ENCODE results near the gene FAM222B. TPM values are rescaled to one million over a fixed set of nuclear protein-coding genes. Genes with fewer than 3 reads are reported as not detected.
A peak's percentile ranks its signal among the peaks of the same experiment; 100 is the strongest.

Gene FAM222B
- total and polyA plus RNA-seq, 2 of the 4 experiments (the other 2 are of a cell fraction), result 2.5 to 10.8 TPM

DNA sequence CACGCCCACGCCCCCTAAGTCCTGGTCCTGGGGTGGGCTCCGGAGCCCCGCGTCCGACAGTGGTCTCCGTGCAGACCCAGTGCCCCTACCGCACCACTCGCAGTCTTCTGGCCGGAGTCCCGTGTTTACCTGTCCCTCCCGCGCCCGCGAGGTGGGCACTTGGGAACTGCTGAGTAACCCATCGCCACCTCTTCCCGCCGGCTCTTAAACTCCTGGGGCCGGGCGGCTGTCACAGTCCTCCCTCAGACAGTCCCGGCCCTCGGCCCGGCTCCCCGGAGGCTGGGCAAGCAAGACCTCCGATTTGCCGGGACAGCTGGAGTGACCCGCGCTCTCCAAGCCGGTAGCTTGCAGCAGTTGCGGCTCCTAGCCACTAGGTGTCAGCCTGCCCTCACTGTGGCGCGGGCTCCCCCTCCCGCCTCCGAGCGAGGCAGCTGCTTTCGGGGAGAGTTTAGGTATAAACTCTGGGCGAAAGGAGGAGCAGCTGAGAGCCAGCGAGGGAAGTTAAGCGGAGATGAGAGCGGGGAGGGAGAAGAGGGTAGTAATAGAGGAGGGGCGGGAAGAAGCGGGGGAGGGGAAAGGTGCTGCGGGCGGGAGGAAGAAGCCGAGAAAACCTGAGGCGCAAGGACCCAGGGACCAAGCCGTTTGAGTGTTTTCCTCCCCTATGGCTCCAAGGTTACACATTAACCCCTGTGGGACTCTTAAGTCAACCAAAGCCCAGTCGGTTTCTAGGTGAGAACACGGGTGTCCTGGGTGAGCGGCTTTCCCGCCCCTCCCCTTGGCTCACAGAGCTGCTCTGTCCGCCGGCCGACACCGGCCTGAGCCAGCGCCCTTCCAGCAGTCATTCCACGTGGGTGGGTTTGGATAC, 115.7 kb downstream of the FAM222B start:
- Histone ChIP-seq H3K4ac (ENCODE audit: low read depth, low read length) (peak overlapping the region; percentile 55), H3K4me1 (ENCODE audit: control insufficient read depth, insufficient read depth, low read length) (peaks cover 12% of the 10 kb centered on the region), H2BK120ac (ENCODE audit: low read depth, low read length) (0 out of 2 replicates have a peak overlapping the region, but pooled peaks have one; percentile 23), H3K79me1 (ENCODE audit: low read depth in 1 of 2, low read length in 2 of 2) (peaks cover 10 to 38% of the 10 kb centered on the region in 2 experiments; a peak in 3 of 4 replicates), H4K5ac (ENCODE audit: low read depth, low read length) (no peak overlapping the region), H3K56ac (ENCODE audit: extremely low read depth, insufficient read depth, low read length) (0 out of 2 replicates have a peak overlapping the region, but pooled peaks have one; percentile 29), H3K23ac (ENCODE audit: low read depth, low read length) (peak overlapping the region; percentile 79), H3K9ac (ENCODE audit: low read depth, low read length) (peak overlapping the region; percentile 52), H2BK5ac (ENCODE audit: low read depth, low read length, poor library complexity, severe bottlenecking) (peak overlapping the region; percentile 22), H3K27ac (ENCODE audit: insufficient read depth, low read length) (peak overlapping the region; percentile 61), H3K14ac (replicated peaks; ENCODE audit: low read depth, low read length) (0 out of 2 replicates have a peak overlapping the region, but pooled peaks have one; percentile 43), H4K8ac (ENCODE audit: low read depth in 2 of 2, low read length in 2 of 2) (peak overlapping the region; percentile 44 to 59; a peak in 2 of 4 replicates), H3K27me3 (ENCODE audit: control insufficient read depth, insufficient read depth, low read length) (no peaks in the 10 kb centered on the region), H3K9me1 (ENCODE audit: insufficient read depth, low read length) (no peaks in the 10 kb centered on the region), H3K4me3 (ENCODE audit: insufficient read depth, low read depth, low read length) (peak overlapping the region; percentile 71), H3K18ac (ENCODE audit: low read depth, low read length) (no peak overlapping the region), H2BK20ac (ENCODE audit: low read depth, low read length) (no peak overlapping the region), H2AK9ac (replicated peaks; ENCODE audit: low read depth, low read length, poor library complexity) (peak overlapping the region; percentile 94), H3K9me3 (ENCODE audit: control insufficient read depth, insufficient read depth, low read length) (no peaks in the 10 kb centered on the region), H4K20me1 (ENCODE audit: insufficient read depth, low read length) (peaks cover 32% of the 10 kb centered on the region), H2BK15ac (ENCODE audit: low read depth, low read length) (no peak overlapping the region), H2AK5ac (ENCODE audit: low read depth, low read length) (peak overlapping the region; percentile 13; the same call in 1 of the 2 replicates), H3K4me2 (ENCODE audit: low read depth, low read length) (peak overlapping the region; percentile 82), H2AFZ (replicated peaks; ENCODE audit: low read length, poor library complexity) (peak overlapping the region; percentile 96), H3K36me3 (ENCODE audit: control insufficient read depth, insufficient read depth, low read length) (peaks cover 27% of the 10 kb centered on the region), H4K91ac (ENCODE audit: insufficient read depth, low read depth, low read length) (peak overlapping the region; percentile 52; the same call in 1 of the 2 replicates)
- DNase-seq (peak; percentile 90), ATAC-seq (ENCODE audit: low read depth) (peak; percentile 63)
- ChIA-PET CTCF (interaction anchor here (0.6 to 4.0 kb wide), 30 partner anchors 8 to 530 kb away, joined by 3 to 60 read pairs (median 5); partner anchors contain the start of genes BLTP2, FLOT2 and TRAF4), POLR2A (ENCODE audit: unreplicated experiment) (interaction anchor here (0.6 to 1.2 kb wide), 6 partner anchors 17 to 223 kb away, joined by 3 to 6 read pairs (median 3); partner anchors contain the start of gene TRAF4)
- BruUV-seq (replicated peaks), result no TSS peak
- dilution Hi-C loops (cut with HindIII; ENCODE audit: low sequenced_read_pairs, unreplicated experiment), result no loop called here
- WGBS, 2 experiments (ENCODE audit: extremely low coverage in 2 of 2, insufficient read length in 1 of 2), result 0% methylated on average over 25 of the region's 57 CpGs; no CpG with 5 or more reads in 1 of the 2 experiments
- in situ Hi-C loops (cut with MboI; ENCODE audit: low sequenced_read_pairs), result no loop called here
- intact Hi-C loops (cut with micrococcal nuclease), result loop anchor here (1.0 to 2.0 kb wide), 4 partner anchors 23 to 384 kb away; no protein-coding TSS in a partner anchor
- TF ChIP-seq RAD21 (IDR thresholded peaks at IDR 0.05; ENCODE audit: low read length) (peak; percentile 100), SMC3 (IDR thresholded peaks at IDR 0.05; ENCODE audit: low read depth, low read length) (peak; percentile 85), MAZ (IDR thresholded peaks at IDR 0.05; ENCODE audit: borderline replicate concordance, low read depth, low read length) (peak; percentile 98), POLR2A (IDR thresholded peaks at IDR 0.05; ENCODE audit: low read depth, low read length) (peak; percentile 62), RCOR1 (IDR thresholded peaks at IDR 0.05; ENCODE audit: insufficient replicate concordance, low read length) (peak; percentile 39), MAFK (IDR thresholded peaks at IDR 0.05; ENCODE audit: low read depth, low read length) (no peak), CHD1 (IDR thresholded peaks at IDR 0.05; ENCODE audit: low read depth, low read length) (peak; percentile 85), NFE2L2 (IDR thresholded peaks at IDR 0.05; ENCODE audit: low read depth, low read length) (no peak), FOS (IDR thresholded peaks at IDR 0.05; ENCODE audit: low read depth, low read length) (no peak)
- TF ChIP-seq, protein P1, sequence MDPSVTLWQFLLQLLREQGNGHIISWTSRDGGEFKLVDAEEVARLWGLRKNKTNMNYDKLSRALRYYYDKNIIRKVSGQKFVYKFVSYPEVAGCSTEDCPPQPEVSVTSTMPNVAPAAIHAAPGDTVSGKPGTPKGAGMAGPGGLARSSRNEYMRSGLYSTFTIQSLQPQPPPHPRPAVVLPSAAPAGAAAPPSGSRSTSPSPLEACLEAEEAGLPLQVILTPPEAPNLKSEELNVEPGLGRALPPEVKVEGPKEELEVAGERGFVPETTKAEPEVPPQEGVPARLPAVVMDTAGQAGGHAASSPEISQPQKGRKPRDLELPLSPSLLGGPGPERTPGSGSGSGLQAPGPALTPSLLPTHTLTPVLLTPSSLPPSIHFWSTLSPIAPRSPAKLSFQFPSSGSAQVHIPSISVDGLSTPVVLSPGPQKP (IDR thresholded peaks at IDR 0.05; ENCODE audit: borderline replicate concordance, low read depth, low read length), result no peak
- TF ChIP-seq, protein P2, sequence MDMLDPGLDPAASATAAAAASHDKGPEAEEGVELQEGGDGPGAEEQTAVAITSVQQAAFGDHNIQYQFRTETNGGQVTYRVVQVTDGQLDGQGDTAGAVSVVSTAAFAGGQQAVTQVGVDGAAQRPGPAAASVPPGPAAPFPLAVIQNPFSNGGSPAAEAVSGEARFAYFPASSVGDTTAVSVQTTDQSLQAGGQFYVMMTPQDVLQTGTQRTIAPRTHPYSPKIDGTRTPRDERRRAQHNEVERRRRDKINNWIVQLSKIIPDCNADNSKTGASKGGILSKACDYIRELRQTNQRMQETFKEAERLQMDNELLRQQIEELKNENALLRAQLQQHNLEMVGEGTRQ (IDR thresholded peaks at IDR 0.05; ENCODE audit: low read depth, low read length), result no peak
- TF ChIP-seq, protein P3, sequence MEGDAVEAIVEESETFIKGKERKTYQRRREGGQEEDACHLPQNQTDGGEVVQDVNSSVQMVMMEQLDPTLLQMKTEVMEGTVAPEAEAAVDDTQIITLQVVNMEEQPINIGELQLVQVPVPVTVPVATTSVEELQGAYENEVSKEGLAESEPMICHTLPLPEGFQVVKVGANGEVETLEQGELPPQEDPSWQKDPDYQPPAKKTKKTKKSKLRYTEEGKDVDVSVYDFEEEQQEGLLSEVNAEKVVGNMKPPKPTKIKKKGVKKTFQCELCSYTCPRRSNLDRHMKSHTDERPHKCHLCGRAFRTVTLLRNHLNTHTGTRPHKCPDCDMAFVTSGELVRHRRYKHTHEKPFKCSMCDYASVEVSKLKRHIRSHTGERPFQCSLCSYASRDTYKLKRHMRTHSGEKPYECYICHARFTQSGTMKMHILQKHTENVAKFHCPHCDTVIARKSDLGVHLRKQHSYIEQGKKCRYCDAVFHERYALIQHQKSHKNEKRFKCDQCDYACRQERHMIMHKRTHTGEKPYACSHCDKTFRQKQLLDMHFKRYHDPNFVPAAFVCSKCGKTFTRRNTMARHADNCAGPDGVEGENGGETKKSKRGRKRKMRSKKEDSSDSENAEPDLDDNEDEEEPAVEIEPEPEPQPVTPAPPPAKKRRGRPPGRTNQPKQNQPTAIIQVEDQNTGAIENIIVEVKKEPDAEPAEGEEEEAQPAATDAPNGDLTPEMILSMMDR (conservative IDR thresholded peaks at IDR 0.05; ENCODE audit: low read depth, low read length), result peak; percentile 99

Measured in IMR-90 (cell line).